Pons (tissue), 1 donor: Measurements from ENCODE around the gene WNT1.

ENCODE experiments used
- DNase-seq: peaks from one replicate; pipeline ENCODE4 v3.0.0-alpha.2; 2016; ENCODE audit warnings: low spot score

WNT1 gene

DNA sequence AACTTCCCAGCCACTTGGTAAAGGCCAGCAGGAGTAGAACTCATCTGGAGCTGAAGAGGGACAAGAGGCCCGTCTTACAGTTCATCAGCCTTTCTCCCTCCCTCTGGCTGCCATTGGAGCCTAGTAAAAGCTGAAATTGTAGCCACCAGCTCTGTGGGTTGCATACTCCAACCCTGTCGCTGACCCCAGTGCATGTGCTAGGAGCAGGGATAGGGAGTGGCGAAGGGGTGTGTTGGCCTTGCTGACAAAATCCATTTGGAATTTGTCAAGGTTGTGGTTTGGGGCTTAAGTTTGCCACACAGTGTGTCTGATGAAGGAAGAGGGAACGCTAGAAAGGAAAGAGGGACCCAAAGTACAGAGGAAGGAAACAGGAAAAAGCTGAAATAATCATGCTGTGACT, 16.8 kb upstream of the WNT1 start:
- no peak for DNase-seq

- no peak for DNase-seq
Observed at GRCh38 chr12:48961801-48962200, 16.3 kb upstream of the WNT1 start.

GRCh38 chr12:48965298-48965838, 12.8 kb upstream of the WNT1 start:
- DNase-seq = no peak

DNA sequence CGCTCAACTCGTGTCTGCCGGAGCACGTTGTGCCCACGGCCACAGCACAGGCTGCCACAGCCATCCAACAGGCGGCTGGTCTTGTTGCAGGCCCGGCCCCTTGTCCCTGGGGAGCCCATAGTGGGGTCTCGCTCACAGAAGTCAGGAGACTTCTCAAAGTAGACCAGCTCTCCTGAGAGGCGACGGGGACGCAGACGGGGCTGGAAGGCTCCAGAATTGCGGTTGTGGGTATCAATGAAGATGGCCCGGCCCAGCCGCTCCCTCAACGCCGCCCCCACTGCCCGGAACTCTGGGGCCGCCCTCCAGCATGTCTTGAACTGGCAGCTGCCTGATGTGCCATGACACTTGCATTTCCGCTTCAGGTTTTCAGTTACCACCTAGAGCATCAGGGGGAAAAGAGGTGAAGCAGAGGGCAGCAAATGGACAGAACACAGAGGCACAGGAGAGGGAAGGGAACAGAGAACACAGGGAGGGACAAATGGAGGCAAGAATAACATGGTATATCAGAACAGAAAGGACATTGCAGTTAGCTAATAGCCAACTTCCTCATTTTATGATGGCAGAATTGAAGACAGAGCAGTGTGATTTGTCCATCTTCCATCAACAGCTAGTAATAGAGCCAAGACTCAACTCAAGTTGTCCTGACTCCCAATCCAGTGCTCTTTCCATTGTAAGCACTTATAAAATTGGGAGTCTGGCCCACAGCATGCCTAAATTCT, 11.8 kb upstream of the WNT1 start:
- no peak for DNase-seq

- DNase-seq = no peak
Observed at GRCh38 chr12:48967991-48968390, 10.1 kb upstream of the WNT1 start.

- DNase-seq = no peak
Observed at GRCh38 chr12:48968467-48968866, 9.7 kb upstream of the WNT1 start.

DNA sequence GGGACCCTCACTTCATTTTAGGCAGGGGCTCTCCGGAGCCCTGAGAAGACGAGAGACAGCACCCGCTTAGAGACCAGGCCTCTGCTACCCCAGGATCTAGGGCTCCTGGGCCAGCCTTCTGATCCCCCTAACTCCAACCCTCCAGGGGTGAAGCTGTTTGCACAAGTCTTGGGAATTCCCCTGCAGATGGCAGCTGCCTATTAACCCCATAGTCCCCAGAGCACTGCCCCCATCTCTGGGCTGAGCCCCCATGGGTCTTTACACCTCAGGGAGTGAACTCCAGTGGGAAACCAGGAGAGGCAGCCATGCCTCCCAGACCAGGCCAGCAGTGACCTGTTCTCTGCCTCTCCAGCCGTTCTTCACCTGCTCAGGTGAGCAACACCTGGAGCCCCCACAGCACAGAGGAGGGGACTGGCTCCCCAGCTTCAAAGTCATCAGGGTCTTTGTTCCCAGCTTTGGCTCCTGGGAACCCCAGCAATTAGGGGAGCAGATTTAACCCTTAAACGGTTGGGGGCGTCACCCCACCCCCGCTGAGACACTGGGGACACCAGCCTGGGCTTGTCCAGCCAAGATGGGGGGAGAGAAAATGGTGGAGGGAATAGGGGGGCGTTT, 8.9 kb upstream of the WNT1 start:
- DNase-seq = no peak

- no peak for DNase-seq
Observed at GRCh38 chr12:48969833-48970701, 8.1 kb upstream of the WNT1 start.

DNA sequence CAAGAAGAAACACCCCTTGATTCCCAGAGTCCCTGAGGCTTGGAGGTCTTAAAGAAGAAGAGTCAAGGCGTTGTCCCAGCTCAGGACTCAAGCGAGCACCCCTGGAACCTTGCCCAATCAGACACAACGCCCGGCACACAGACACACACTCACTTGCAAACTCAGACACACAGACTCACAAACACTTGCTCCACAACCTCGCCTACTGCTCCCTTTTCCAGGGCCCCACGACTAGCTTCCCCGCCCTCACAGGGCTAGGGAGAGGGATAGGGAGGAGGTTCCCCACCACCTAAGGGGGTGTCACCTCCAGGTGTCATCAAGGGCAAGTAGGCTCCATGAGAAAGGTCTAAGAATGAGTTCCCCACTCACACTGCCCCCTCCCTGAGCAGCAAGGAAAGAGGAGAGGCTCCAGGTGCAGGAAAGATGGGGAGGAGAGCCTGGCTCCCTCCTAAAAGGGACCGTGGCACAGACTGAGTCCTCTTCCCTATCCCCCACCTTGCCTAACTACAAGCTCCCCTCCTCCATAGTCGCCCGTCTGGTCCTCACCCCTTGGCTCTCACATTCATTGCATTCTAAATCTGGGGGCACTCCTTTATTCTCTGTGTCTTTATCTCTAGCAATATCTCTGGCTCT, 7.3 kb upstream of the WNT1 start:
- DNase-seq = no peak

DNA sequence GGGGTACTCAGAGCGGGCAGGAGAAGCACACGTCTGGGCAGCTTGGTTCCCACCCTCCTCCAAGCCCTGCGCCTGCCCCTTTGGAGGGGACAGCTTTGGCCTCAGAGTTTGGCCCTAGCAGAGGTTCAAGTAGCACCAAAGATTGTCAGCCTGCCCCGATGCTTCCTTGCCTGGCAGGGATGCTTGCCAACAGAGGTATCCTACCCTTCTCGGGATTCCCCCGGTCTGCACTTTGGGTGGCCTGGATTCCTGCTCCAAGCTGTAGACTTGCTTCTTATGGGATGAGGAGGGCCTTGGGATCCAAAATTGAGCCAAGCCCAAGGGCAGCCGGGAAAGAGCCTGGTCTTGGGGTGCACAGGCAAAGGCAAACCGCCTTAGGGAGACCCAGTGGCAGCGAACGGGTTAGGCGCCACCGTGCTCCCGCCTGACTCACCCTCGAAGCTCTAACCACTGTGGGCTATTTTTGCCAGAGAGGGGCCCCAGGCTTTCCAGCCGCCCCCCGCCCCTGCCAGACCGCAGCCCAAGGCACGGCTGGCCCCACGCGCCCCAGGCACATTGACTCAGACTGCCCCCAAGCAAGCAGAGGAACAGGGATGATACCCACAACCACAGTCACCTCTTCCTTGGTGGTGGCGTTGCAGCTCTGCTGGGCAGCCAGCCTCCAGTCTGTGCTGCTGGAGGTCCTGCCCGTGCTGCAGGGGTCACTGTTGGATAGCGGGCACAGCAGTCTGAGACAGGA, 5.7 kb upstream of the WNT1 start:
- DNase-seq = no peak

DNA sequence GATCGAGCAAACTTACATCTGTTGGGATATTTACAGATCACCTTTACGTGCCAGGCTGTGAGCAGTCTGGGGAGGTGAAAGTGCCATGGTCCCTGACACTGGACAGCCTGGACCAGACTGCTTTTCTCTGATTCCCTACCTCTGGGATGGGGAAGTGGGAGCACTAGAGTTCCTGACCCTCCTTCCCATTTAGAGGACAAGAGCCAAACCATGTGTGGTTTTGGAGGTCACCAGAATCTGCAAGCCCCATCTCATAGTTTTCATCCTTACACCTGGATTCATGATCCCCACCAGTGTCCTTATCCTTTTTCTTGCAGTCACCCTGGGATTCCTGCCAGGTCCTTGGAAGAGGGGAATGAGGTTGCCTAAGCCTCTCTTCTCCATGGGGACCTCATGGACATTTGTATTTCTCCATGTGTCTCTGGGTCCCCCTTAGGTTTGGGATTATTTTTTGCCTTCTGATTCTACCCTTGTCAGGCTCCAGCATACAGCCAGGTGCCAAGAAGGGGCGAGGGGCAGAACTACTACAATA, 5.1 kb upstream of the WNT1 start:
- no peak for DNase-seq

DNA sequence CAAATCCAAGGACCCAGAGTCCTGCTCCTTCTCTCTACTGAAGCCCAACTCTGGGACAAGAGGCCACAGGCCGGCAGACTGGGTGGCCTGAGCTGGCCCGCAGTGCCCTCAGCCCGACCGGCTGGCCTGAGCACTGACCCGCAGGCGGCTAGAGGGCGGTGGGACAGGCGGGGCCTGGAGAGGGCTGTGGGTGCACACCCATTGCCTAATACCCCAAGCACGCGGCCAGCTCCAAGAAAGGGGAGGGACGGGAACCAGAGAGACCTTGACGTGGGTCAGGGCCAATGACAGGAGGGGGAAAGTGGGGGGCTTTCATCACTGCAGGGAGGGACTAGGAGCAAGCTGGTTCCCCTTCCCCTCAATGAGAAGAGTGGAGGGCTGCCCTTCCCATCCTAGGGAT, 4.6 kb upstream of the WNT1 start:
- DNase-seq = no peak

- DNase-seq = no peak
Observed at GRCh38 chr12:48973941-48974673, 4.0 kb upstream of the WNT1 start.

DNA sequence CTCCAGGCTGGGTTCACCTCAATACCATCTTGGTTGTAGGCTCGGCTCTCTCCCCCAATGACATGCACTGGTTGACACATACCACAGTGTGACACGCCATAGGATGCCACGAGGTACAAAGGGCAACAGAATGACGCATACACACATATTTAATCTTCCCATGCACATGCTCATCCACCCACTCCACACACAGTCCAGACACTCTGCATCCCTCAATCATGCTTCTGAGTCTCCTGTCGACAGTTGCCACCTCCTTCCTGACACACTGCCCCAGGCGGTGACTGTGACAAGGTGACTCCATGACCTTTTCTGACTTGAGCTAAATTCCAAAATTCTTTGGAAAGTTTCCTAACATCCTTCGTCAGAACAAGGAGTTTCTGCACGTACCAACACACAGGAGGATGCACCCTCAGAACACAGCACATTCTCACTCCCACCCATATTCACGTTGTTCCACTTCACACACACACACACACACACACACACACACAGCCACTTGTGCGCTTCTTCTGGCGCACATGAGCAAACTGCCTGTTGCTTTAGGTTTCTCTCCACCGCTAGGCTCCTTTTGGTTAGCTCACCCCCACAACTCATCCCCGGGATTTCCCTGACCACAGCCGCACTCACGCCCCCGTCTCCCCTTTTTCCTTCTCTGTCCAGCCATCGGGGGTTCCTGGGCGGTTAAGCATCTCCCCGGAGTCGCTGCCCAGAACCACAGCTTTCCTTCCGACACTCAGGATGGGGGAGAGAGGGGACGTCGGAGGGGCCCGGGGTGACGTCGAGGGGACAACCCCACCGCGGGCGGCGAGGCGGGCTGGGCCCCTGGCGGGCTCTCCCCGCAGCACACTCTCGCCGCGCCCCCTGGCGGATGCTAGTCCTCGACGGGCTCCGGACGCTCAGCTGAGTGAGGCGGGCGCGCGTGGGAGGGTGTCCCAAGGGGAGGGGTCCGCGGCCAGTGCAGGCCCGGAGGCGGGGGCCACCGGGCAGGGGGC, 536 bp upstream of the WNT1 start:
- DNase-seq = no peak

DNA sequence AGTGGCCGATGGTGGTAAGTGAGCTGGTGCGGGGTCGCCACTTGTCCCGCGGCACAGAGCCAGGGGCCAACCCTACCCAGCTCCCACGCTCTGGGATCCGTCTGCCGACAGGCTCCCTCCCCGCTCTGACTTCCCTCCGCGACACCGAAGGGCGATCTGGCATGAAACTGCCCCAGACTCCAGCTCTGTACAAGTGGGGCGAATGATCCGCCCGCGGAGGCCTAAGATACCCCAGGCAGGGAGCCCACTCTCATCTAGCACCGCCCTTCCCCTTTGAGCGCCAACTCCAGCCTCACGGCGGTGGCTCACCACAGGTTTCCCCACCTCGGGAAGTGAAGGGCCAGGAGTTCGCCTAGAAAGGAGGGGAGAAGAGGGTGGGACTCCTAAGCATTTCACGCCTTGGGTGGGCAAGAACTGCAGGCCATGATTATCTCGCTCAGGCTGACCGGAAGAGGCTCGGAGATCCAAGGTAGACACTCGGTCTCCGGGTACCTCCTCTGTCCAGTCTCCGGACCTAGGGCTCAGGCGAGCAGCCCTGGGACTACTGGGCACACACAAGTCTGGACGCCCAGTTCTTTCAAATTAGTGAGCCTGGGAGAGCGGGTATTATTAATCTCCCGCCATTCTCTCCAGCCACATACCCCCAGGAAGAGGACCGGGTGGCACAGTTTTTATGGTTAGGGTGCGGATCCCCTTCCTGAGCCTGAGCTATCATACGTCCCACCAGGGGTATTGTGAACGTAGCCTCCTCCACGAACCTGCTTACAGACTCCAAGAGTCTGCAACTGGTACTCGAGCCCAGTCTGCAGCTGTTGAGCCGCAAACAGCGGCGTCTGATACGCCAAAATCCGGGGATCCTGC, 849 bp downstream of the WNT1 start:
- DNase-seq = no peak

DNA sequence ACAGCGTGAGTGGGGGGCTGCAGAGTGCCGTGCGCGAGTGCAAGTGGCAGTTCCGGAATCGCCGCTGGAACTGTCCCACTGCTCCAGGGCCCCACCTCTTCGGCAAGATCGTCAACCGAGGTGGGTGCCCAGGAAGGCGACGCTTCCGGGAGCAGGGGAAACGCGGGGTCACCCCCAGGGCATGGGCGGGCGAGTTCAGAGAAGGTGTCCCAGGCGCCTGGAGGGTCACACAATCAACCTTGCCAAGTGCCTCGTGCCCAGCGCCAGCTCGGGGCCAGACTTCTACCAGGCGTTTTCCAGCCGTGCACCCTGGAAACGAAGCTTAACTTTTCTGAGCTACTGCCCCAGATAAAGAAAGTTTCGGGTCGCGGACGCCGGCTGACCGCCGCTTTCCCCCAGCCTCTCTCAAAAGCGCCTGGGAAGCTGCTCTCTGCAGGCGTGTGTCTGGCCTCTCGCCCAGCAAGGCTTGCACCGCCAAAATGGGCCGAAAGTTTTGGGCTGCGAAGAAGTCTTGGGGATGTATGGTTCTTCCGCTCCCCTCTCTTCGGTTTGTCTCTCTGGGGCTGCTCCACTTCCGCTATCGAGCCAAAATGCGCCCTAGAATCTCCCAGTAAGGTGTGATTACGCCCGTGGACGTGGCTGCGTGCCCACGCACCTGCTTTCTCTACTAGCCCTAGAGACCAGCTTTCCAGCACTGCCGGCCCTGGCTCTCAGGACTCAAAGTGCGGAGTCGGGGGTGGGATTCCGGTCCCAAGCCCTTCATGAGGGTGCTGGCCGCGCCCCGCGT, 1.7 kb downstream of the WNT1 start:
- DNase-seq = no peak

DNA sequence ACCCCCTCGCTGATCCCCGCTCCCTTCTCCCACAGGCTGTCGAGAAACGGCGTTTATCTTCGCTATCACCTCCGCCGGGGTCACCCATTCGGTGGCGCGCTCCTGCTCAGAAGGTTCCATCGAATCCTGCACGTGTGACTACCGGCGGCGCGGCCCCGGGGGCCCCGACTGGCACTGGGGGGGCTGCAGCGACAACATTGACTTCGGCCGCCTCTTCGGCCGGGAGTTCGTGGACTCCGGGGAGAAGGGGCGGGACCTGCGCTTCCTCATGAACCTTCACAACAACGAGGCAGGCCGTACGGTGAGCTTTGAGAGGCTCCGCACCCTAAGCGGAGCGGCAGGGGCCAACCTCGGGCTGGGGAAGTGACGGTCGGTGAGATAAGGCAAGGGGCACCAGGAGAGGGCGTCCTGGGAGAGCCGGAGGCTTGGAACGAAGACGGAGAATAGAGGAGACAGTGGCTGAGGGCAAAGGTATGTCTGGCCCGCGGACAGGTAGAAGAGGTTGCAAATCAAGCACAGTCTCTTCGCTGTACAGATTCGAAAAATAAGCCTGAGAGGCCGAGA, 2.3 kb downstream of the WNT1 start:
- no peak for DNase-seq
